SK-N-SH (cell line): Measurements from ENCODE around the gene GSTM5.
"Not testable (repeated sequence)": the region's sequence is repeated elsewhere in the genome, so short reads cannot be mapped to it uniquely, and the experiment has no call there.

Experiments used
- CTCF ChIP-seq: fragments of 200-600 bp; sonication (generic); IDR thresholded peaks from 2 replicates; pipeline ENCODE4 v1.6.1; 2017; ENCODE audit warnings: antibody characterized with exemption, mild to moderate bottlenecking, moderate library complexity
- EP300 ChIP-seq, 2 experiments: IDR thresholded peaks; 2 replicates each; pipeline versions ENCODE4 v1.4.0 to v1.6.1; 2012; ENCODE audit warnings: borderline replicate concordance in 1 of 2, low read depth in 1 of 2, low read length in 1 of 2
- GATA2 ChIP-seq: sonication (generic); formaldehyde crosslinking; IDR thresholded peaks from 2 replicates; pipeline ENCODE4 v1.5.0; 2020; ENCODE audit warnings: mild to moderate bottlenecking, missing genetic modification reagents
- JUND ChIP-seq: IDR thresholded peaks from 2 replicates; pipeline ENCODE4 v1.4.0; 2012
- MAX ChIP-seq: IDR thresholded peaks from 2 replicates; pipeline ENCODE4 v1.4.0; 2012; ENCODE audit warnings: low read depth
- MXI1 ChIP-seq: IDR thresholded peaks from 2 replicates; pipeline ENCODE4 v1.6.1; 2012; ENCODE audit warnings: mild to moderate bottlenecking, low read depth, low read length, improper control_type of control experiment
- RCOR1 ChIP-seq: fragments of 150-350 bp; IDR thresholded peaks from 2 replicates; pipeline ENCODE4 v1.6.1; 2017; ENCODE audit warnings: antibody characterized with exemption, low read length
- SMC3 ChIP-seq: IDR thresholded peaks from 2 replicates; pipeline ENCODE4 v1.6.1; 2012; ENCODE audit warnings: low read depth, low read length, improper control_type of control experiment
- TEAD4 ChIP-seq: IDR thresholded peaks from 2 replicates; pipeline ENCODE4 v1.4.0; 2012; ENCODE audit warnings: mild to moderate bottlenecking, borderline replicate concordance; ENCODE audit not compliant: insufficient read depth
- TF ChIP-seq, protein P1 (sequence below): IDR thresholded peaks from 2 replicates; pipeline ENCODE4 v1.6.1; 2012; ENCODE audit warnings: mild to moderate bottlenecking, low read depth, low read length, moderate library complexity

- TF ChIP-seq JUND; CTCF; SMC3; MAX; RCOR1; TEAD4; MXI1; GATA2; EP300 (IDR thresholded peaks at IDR 0.05; ENCODE audit: borderline replicate concordance in 1 of 2, low read depth in 1 of 2, low read length in 1 of 2): not testable (repeated sequence)
- TF ChIP-seq, protein P1, sequence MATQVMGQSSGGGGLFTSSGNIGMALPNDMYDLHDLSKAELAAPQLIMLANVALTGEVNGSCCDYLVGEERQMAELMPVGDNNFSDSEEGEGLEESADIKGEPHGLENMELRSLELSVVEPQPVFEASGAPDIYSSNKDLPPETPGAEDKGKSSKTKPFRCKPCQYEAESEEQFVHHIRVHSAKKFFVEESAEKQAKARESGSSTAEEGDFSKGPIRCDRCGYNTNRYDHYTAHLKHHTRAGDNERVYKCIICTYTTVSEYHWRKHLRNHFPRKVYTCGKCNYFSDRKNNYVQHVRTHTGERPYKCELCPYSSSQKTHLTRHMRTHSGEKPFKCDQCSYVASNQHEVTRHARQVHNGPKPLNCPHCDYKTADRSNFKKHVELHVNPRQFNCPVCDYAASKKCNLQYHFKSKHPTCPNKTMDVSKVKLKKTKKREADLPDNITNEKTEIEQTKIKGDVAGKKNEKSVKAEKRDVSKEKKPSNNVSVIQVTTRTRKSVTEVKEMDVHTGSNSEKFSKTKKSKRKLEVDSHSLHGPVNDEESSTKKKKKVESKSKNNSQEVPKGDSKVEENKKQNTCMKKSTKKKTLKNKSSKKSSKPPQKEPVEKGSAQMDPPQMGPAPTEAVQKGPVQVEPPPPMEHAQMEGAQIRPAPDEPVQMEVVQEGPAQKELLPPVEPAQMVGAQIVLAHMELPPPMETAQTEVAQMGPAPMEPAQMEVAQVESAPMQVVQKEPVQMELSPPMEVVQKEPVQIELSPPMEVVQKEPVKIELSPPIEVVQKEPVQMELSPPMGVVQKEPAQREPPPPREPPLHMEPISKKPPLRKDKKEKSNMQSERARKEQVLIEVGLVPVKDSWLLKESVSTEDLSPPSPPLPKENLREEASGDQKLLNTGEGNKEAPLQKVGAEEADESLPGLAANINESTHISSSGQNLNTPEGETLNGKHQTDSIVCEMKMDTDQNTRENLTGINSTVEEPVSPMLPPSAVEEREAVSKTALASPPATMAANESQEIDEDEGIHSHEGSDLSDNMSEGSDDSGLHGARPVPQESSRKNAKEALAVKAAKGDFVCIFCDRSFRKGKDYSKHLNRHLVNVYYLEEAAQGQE: not testable (repeated sequence)
These were observed 14.2 kb upstream of the GSTM5 start for GRCh38 chr1:109697861-109698260.
